ENCODE measurements around the gene DAPK1. TPM values are rescaled to one million over a fixed set of nuclear protein-coding genes. Genes with fewer than 3 reads are reported as not detected.

The DAPK1 gene
- total RNA-seq, 1 experiment from 2014 or later: 133 TPM

DNA sequence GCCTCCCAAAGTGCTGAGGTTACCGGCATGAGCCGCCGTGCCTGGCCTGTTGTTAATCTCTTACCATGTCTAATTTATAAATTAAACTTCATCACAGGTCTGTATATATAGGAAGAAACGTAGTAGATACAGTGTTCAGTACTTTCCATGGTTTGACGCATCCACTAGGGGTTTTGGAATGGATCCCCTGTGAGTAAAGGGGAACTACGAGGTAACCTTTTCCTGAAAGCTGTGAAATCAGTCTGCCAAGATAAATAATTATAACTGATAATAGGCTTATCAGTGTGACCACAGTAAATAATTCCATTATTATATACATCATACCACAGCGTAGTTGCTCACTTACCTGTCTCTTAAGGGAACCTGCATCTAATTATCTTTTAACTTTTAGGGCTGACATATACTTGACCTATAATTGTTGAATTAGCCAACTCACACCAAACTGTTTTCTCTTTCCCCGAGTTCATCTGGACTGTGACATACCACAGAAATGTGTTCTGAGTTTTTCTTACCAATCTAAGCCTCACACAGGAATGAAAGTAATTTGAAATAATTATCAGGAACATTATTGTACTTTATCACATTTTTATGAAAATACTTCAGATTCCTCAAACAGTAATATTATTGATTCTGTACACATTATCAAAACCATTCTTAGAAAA, 42.9 kb downstream of the DAPK1 start:
- TF ChIP-seq, protein P1, sequence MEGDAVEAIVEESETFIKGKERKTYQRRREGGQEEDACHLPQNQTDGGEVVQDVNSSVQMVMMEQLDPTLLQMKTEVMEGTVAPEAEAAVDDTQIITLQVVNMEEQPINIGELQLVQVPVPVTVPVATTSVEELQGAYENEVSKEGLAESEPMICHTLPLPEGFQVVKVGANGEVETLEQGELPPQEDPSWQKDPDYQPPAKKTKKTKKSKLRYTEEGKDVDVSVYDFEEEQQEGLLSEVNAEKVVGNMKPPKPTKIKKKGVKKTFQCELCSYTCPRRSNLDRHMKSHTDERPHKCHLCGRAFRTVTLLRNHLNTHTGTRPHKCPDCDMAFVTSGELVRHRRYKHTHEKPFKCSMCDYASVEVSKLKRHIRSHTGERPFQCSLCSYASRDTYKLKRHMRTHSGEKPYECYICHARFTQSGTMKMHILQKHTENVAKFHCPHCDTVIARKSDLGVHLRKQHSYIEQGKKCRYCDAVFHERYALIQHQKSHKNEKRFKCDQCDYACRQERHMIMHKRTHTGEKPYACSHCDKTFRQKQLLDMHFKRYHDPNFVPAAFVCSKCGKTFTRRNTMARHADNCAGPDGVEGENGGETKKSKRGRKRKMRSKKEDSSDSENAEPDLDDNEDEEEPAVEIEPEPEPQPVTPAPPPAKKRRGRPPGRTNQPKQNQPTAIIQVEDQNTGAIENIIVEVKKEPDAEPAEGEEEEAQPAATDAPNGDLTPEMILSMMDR (IDR thresholded peaks at IDR 0.05; ENCODE audit: unreplicated experiment): no peak
- DNase-seq: no peak
- Mint-ChIP-seq H3K27ac (ENCODE audit: unreplicated experiment) (no peak overlapping the region), H3K9me3 (ENCODE audit: low read depth, unreplicated experiment) (no peaks in the 10 kb centered on the region), H3K27me3 (ENCODE audit: unreplicated experiment) (no peaks in the 10 kb centered on the region), H3K4me1 (ENCODE audit: low read depth, unreplicated experiment) (peaks cover 24% of the 10 kb centered on the region), H3K36me3 (ENCODE audit: insufficient read depth, unreplicated experiment) (peaks cover 23% of the 10 kb centered on the region), H3K4me3 (ENCODE audit: low read depth, unreplicated experiment) (no peak overlapping the region)
- intact Hi-C loops (cut with micrococcal nuclease; ENCODE audit: unreplicated experiment): no loop called here
- no TSS peak for BruUV-seq (replicated peaks)
- CTCF ChIA-PET: interaction anchor here (0.7 kb wide), 1 partner anchor 37 kb away, joined by 5 read pairs; no protein-coding TSS in a partner anchor

DNA sequence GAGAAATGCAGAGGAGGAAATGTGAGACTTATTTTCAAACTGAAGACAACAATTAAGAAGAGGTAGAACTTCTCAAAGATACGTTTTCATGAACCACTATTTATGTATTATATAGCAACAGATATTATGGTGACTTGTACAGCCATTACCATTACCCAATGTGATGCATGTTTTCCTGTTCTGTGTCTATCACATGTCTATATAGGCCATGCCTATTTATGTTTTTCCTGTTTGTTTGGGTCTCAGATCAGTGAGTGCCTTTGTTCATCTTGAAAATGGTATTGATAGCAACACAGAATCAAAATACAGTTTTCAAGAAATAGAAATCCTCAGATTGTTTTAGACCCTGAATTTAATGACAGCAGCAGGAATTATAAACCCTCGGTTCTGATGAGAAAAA, 44.0 kb downstream of the DAPK1 start:
- BruUV-seq (replicated peaks): no TSS peak
- no peaks in the 10 kb centered on the region for H3K27me3 Mint-ChIP-seq (ENCODE audit: unreplicated experiment)
- intact Hi-C loops (cut with micrococcal nuclease; ENCODE audit: unreplicated experiment): no loop called here
- H3K27ac Mint-ChIP-seq (ENCODE audit: unreplicated experiment): no peak overlapping the region
- no peaks in the 10 kb centered on the region for H3K9me3 Mint-ChIP-seq (ENCODE audit: low read depth, unreplicated experiment)
- H3K4me1 Mint-ChIP-seq (ENCODE audit: low read depth, unreplicated experiment): peaks cover 34% of the 10 kb centered on the region
- TF ChIP-seq, protein P1 (IDR thresholded peaks at IDR 0.05; ENCODE audit: unreplicated experiment): no peak
- CTCF ChIA-PET: interaction anchor here (0.7 kb wide), 1 partner anchor 36 kb away, joined by 5 read pairs; no protein-coding TSS in a partner anchor
- H3K36me3 Mint-ChIP-seq (ENCODE audit: insufficient read depth, unreplicated experiment): peaks cover 23% of the 10 kb centered on the region
- no peak overlapping the region for H3K4me3 Mint-ChIP-seq (ENCODE audit: low read depth, unreplicated experiment)
- DNase-seq: no peak

DNA sequence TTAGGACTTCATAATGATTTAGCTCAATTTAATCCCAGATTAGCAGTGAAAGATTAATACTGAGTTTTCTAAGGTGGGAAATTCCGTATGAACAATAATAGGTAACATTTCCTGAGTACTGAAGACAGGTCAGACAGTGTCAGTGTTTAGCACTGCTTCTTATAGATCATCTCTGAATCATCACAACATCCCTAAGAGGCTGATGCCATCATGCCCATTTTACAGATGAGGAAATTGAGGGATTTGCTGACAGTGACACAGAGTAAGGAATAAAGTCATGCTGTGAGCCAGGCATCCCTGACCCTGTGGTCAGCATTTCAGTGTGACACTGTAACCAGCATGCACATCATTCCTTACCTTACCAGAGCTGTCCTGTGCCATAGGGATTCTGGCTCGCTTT, 44.5 kb downstream of the DAPK1 start:
- Mint-ChIP-seq H3K27ac (ENCODE audit: unreplicated experiment) (no peak overlapping the region), H3K27me3 (ENCODE audit: unreplicated experiment) (no peaks in the 10 kb centered on the region), H3K9me3 (ENCODE audit: low read depth, unreplicated experiment) (no peaks in the 10 kb centered on the region), H3K4me3 (ENCODE audit: low read depth, unreplicated experiment) (no peak overlapping the region), H3K36me3 (ENCODE audit: insufficient read depth, unreplicated experiment) (peaks cover 21% of the 10 kb centered on the region), H3K4me1 (ENCODE audit: low read depth, unreplicated experiment) (peaks cover 36% of the 10 kb centered on the region)
- DNase-seq: no peak
- intact Hi-C loops (cut with micrococcal nuclease; ENCODE audit: unreplicated experiment): no loop called here
- CTCF ChIA-PET: no interaction called here
- TF ChIP-seq, protein P1 (IDR thresholded peaks at IDR 0.05; ENCODE audit: unreplicated experiment): no peak
- BruUV-seq (replicated peaks): no TSS peak

DNA sequence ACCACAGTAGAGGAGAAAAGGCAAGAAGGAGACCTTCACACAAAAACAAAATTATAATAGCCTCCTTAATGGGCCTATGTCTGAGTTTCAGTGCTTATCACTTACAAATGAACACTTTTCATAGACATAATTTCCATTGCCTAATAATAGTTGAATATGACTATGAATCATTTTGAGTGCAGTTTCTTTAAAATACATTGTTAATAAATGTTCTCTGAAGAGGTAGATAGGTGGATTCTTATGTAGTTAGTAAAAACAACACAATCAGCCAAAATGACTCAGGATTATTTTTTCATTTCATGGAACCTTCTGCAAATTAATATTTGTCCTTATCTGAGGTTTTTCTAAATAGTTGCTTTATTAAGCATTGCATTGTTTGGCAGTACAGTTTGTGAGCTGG, 45.6 kb downstream of the DAPK1 start:
- Mint-ChIP-seq H3K9me3 (ENCODE audit: low read depth, unreplicated experiment) (no peaks in the 10 kb centered on the region), H3K27ac (ENCODE audit: unreplicated experiment) (no peak overlapping the region), H3K4me1 (ENCODE audit: low read depth, unreplicated experiment) (peaks cover 43% of the 10 kb centered on the region), H3K27me3 (ENCODE audit: unreplicated experiment) (no peaks in the 10 kb centered on the region), H3K4me3 (ENCODE audit: low read depth, unreplicated experiment) (no peak overlapping the region), H3K36me3 (ENCODE audit: insufficient read depth, unreplicated experiment) (peaks cover 21% of the 10 kb centered on the region)
- DNase-seq: no peak
- no TSS peak for BruUV-seq (replicated peaks)
- CTCF ChIA-PET: no interaction called here
- intact Hi-C loops (cut with micrococcal nuclease; ENCODE audit: unreplicated experiment): no loop called here
- TF ChIP-seq, protein P1 (IDR thresholded peaks at IDR 0.05; ENCODE audit: unreplicated experiment): no peak

All from Calu3 (cell line).